ENCODE data around the gene APOBEC3A. TPM values are rescaled to one million over a fixed set of nuclear protein-coding genes. Genes with fewer than 3 reads are reported as not detected.

Gene APOBEC3A
- total and polyA plus RNA-seq, 2 of the 8 experiments (the other 6 are each of a cell fraction or from before 2014, with no cell fraction given): not detected

DNA sequence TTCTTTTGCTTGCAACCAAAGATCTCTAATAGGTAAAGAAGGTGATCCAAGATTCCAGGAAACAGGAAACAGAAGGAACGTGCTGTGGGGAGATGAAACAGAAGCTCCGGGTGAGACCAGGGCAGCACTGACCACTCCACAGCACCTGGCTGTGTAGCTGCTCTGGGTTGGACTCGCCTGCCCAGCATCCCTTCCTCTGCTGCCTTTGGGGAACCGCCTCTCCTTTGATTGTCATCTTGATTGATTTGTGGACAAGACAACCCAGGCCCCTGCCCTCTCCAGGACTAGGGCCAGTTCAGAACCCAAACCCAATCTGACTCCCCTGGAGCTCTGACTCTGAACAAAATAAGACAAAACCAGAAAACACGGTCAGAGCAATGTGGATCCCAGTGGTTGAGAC lies 14.7 kb upstream of the APOBEC3A start (continued):
- no peak for TF ChIP-seq SIRT6 (IDR thresholded peaks at IDR 0.05; ENCODE audit: low read length)
- no peak for TF ChIP-seq SP4 (IDR thresholded peaks at IDR 0.05; ENCODE audit: low read length)
- TF ChIP-seq ASH2L (IDR thresholded peaks at IDR 0.05; ENCODE audit: low read length): no peak
